GM10248 (cell line): ENCODE data around the gene PTRHD1.

Source experiments
- CTCF ChIA-PET: fragments of 300-600 bp; sonication (Branson Sonifier 250); formaldehyde crosslinking; extraction: SDS; loops from one replicate; lab custom pipeline; 2021; ENCODE audit warnings: antibody characterized with exemption; lab: Yijun Ruan, JAX
- POLR2A ChIA-PET: fragments of 350-650 bp; sonication (Branson Sonifier 250); formaldehyde crosslinking; extraction: SDS; loops from one replicate; lab custom pipeline; 2020; ENCODE audit warnings: antibody characterized with exemption; lab: Yijun Ruan, JAX
- DNase-seq: peaks from one replicate; pipeline ENCODE4 v3.0.0; 2012; ENCODE audit errors: extremely low spot score
- TF ChIP-seq, protein P1 (sequence below): IDR thresholded peaks from 2 replicates; pipeline ENCODE4 v1.5.1; 2012; ENCODE audit warnings: mild to moderate bottlenecking, low read depth; ENCODE audit errors: extremely low read depth, missing control alignments, control extremely low read depth

The PTRHD1 gene

DNA sequence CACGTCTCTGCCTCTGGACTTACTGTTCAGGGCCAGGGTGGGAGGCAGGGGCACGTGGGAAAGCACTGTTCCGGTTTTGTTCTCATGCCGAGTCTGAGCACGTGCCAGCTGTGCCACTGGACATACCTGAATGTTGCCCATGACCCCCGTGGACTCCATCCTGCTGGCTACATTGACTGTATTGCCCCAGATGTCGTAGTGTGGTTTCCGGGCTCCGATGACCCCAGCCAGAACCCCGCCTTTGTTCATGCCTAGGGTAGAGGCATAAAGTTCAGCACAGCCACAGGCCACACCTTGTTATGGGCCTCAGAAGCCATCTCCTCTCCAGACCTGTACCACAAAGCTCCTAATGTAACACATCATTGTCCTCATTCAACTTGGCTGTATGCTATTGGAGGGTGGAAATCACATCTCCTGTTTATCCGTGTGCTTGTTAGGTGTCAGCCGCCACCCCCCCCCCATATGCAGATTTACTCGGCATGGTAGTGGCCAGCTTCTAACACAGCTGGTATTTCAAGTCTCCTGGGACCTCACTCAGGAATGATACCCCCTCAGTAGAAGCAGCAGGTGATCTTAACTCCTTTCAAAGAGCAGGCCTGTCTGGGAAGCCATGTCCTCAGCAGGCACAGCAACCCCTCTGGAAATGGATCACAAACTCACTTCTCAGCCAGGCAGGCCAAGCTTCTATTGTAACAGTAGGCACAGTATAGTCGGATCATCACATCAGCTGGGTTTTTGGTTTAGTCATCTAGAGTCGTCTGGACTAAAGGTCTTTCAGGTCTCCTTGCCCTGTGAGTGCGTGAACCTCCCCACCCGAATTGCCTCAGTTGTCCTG, 27.6 kb upstream of the PTRHD1 start:
- CTCF ChIA-PET = interaction anchor here (0.6 to 2.1 kb wide), 5 partner anchors 9 to 411 kb away, joined by 3 to 7 read pairs (median 4); partner anchors contain the start of genes CENPO and PTRHD1
- no peak for DNase-seq
- TF ChIP-seq, protein P1, sequence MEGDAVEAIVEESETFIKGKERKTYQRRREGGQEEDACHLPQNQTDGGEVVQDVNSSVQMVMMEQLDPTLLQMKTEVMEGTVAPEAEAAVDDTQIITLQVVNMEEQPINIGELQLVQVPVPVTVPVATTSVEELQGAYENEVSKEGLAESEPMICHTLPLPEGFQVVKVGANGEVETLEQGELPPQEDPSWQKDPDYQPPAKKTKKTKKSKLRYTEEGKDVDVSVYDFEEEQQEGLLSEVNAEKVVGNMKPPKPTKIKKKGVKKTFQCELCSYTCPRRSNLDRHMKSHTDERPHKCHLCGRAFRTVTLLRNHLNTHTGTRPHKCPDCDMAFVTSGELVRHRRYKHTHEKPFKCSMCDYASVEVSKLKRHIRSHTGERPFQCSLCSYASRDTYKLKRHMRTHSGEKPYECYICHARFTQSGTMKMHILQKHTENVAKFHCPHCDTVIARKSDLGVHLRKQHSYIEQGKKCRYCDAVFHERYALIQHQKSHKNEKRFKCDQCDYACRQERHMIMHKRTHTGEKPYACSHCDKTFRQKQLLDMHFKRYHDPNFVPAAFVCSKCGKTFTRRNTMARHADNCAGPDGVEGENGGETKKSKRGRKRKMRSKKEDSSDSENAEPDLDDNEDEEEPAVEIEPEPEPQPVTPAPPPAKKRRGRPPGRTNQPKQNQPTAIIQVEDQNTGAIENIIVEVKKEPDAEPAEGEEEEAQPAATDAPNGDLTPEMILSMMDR = no peak
- POLR2A ChIA-PET = interaction anchor here (0.6 kb wide), 1 partner anchor 146 kb away, joined by 6 read pairs; no protein-coding TSS in a partner anchor

DNA sequence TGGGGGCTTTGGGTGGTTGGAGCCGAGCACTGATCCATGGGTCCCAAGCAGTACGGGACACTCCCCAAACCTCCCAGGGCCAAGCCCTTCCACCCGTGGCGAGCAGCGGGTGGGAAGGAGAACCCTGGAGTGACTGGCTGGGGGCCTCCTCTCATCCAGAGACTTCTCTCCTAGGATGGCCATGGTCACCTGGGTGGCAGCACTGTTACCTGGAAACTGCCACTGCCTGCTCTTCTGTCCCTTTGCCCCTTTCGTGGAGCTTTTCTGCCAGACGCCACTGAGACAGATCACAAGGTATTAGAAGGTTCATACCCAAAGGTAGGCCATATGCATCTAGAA, 27.0 kb upstream of the PTRHD1 start:
- CTCF ChIA-PET = interaction anchor here (1.0 to 2.6 kb wide), 5 partner anchors 8 to 410 kb away, joined by 4 to 21 read pairs (median 6); partner anchors contain the start of genes CENPO and PTRHD1
- POLR2A ChIA-PET = no interaction called here
- no peak for DNase-seq
- TF ChIP-seq, protein P1 = no peak

DNA sequence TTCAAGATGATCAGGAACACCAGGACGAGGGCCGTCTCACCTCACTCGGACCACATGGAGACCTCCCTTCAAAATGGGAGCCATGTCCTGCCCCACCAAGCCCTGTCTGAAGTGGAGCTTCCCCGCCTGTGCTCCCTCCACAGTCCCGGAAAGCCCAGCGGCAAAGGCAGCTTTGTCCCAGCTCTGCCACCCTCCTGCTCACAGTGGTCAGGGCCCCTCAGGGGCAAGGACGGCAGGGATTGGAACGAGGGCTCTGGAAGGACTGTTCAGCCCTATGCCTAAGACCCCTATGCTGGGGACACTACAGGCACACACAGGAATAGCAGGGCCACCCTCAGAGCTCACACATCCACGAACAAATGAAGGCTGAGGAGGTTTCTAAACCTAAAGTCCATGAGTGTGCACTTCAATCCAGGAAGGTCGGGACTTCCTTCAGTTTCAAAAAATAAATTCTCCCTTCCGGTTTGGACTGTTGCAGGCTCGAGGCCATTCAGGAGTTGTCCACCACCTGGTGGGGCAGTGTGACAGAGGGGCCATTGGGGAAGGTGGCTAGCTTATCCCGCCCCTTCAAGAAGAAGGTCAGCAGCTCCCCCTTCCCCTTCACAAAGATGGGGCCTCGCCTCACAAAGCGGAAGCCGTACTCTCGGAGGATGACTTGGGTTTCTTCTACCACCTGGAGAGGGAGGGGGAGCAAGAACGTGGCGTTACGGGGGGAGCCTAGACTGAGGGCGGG, 26.4 kb upstream of the PTRHD1 start:
- ChIA-PET CTCF (interaction anchor here (1.2 to 2.6 kb wide), 6 partner anchors 8 to 410 kb away, joined by 3 to 21 read pairs (median 4); partner anchors contain the start of genes CENPO and PTRHD1), POLR2A (no interaction called here)
- TF ChIP-seq, protein P1 = no peak
- DNase-seq = no peak

DNA sequence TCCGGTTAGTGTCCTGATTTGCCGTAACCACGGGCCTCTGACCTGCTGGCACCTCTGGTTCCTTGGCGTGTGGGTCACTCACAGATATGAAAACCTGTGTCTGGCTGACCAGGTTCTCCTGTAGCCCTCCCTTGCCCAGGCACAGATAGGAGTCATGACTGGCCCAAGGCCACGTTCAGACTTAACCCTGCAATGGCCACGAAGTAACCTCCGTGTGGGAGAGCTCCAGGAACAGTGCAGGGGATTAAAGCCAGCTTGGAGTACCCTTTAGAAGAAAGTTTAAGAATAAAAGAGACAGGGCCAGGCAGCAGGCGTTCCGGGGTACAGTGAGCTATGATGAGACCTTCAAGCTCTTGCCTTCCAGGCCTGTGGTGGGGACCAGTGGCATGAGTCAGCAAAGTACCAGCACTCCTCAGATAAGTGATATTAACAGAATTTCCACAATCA, 25.6 kb upstream of the PTRHD1 start:
- ChIA-PET CTCF (interaction anchor here (1.0 to 2.6 kb wide), 7 partner anchors 9 to 409 kb away, joined by 3 to 21 read pairs (median 4); partner anchors contain the start of genes CENPO and PTRHD1), POLR2A (interaction anchor here (0.5 kb wide), 1 partner anchor 364 kb away, joined by 4 read pairs; no protein-coding TSS in a partner anchor)
- TF ChIP-seq, protein P1 = no peak

DNA sequence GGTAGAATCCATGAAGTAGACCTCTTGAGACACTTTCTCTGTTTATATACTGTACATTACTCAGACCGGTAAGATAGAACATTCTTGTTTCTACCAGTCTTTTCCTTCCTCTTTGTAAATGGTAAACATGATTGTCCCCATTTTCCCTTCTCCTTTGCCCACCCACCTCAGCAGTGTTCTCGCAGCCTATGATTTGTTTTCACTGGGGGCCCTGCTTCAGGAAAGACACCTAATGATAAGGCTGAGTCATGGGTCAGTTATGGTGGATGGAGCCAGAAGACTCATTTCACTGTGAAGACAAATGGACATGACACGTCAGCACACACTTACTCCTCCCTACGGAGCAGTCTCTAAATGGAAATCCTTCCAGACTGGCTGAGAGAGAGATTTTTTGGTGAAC, 23.7 kb upstream of the PTRHD1 start:
- ChIA-PET POLR2A (no interaction called here), CTCF (no interaction called here)
- DNase-seq = no peak
- TF ChIP-seq, protein P1 = no peak

More for the DNA sequence above, 25.6 kb upstream of the PTRHD1 start:
- no peak for DNase-seq

DNA sequence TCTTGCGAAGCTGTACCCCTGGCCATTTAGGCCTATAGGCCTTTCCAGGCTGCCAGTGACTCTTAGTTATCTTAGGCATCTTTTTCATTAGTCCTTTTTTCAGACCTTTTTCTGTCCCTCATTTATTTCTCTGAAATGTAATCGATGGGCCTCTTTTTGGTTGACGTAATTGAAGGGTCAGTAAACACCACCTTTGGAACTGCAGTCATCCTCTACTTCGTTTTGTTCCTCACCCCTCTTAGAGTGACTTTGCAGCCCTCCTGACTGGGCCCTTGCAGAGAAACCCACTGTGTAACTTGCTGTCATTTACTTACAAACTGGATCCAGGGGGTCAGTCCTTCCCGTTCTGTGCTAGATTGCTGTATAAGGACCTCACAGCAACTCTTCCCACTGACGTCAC, 23.2 kb upstream of the PTRHD1 start:
- CTCF ChIA-PET = interaction anchor here (0.9 to 1.3 kb wide), 2 partner anchors 11 to 394 kb away, joined by 4 to 11 read pairs; no protein-coding TSS in a partner anchor
- TF ChIP-seq, protein P1 = no peak
- POLR2A ChIA-PET = no interaction called here
- no peak for DNase-seq
